Adrenal gland (tissue), 12 donors: ENCODE data around the gene BRF1. TPM values are rescaled to one million over a fixed set of nuclear protein-coding genes. Genes with fewer than 3 reads are reported as not detected.

ENCODE experiments used
- DNase-seq, 7 donors: peaks; one replicate each; pipeline ENCODE4 v3.0.0-alpha.2; 2019 to 2020
- H3K27ac ChIP-seq, 5 donors: fragments of 200-600 bp; sonication (generic) in 4 of 5; 1 replicate in 3 of 5; 2 replicates in 2 of 5; pipeline versions ENCODE4 v1.5.1 to v1.8.0; 2016 to 2020; ENCODE audit warnings: mild to moderate bottlenecking in 1 of 5
- H3K27me3 ChIP-seq: fragments of 200-600 bp; 2 replicates; pipeline ENCODE4 v1.8.0; 2021
- H3K36me3 ChIP-seq, 2 donors: fragments of 200-600 bp; replicated peaks in 1 of 2; 1 replicate in 1 of 2; 2 replicates in 1 of 2; pipeline versions ENCODE4 v1.5.1 to v1.8.0; 2018 to 2022
- H3K4me1 ChIP-seq, 2 donors: fragments of 200-600 bp; replicated peaks in 1 of 2; 1 replicate in 1 of 2; 2 replicates in 1 of 2; pipeline versions ENCODE4 v1.5.1 to v1.8.0; 2018 to 2021
- H3K4me3 ChIP-seq, 4 donors: fragments of 200-600 bp; sonication (generic) in 3 of 4; one replicate each; pipeline ENCODE4 v1.5.1; 2016 to 2018
- H3K9me3 ChIP-seq, 3 donors: fragments of 200-600 bp; sonication (generic) in 1 of 3; replicated peaks in 1 of 3; 1 replicate in 2 of 3; 2 replicates in 1 of 3; pipeline versions ENCODE4 v1.5.1 to v1.8.0; 2016 to 2021
- CTCF ChIP-seq, 6 experiments: fragments of 450-650 bp in 4 of 6; fragments of 200-600 bp in 2 of 6; sonication (generic) in 1 of 6; IDR thresholded peaks; 1 replicate in 5 of 6; 2 replicates in 1 of 6; pipeline versions ENCODE4 v1.5.1 to v1.8.0; 2016 to 2021; ENCODE audit warnings: antibody characterized with exemption in 6 of 6, mild to moderate bottlenecking in 2 of 6, moderate library complexity in 1 of 6
- POLR2A ChIP-seq, 2 donors: fragments of 450-650 bp; IDR thresholded peaks; one replicate each; pipeline ENCODE4 v1.6.1; 2017; ENCODE audit warnings: antibody characterized with exemption in 2 of 2, mild to moderate bottlenecking in 2 of 2, moderate library complexity in 1 of 2
- WGBS, 4 donors: extraction: QIAGEN DNeasy Blood & Tissue Kit in 2 of 4; methylation state at CpG; one replicate each; pipeline versions ENCODE4 v1.1.5 to v1.1.7; 2013 to 2017; 5-methylcytosine and 5-hydroxymethylcytosine counted together
- intact Hi-C, 2 donors: fragments of 100-400 bp; cut with DNase I; formaldehyde crosslinking; loops; one replicate each; pipeline versions ENCODE4 v1.14.1 to v1.15.0; 2022 to 2023
- polyA plus RNA-seq, 3 donors: library from polyadenylated mRNA; stranded (reverse); fragments of 200-250 nt in 2 of 3; fragments of 350-450 nt in 1 of 3; fragmentation: Illumina TruSeq in 1 of 3; extraction: RNeasy Lipid Tissue Mini Kit (QIAGEN cat#74804) in 1 of 3; gene quantifications; one replicate each; pipeline ENCODE4 v1.2.3, GENCODE V29; 2013 to 2014
- total RNA-seq, 9 donors: library from RNA; depleted of rRNA in 4 of 9; stranded (reverse); fragments of >200 nt in 4 of 9; fragments of 120-200 nt in 1 of 9; fragmentation: NEBNext Ultra II Directional in 1 of 9; extraction: Animal tissue kit (Norgen Biotek cat#: 25700) in 1 of 9; gene quantifications; one replicate each; pipeline versions ENCODE4 v1.1.0 to v1.2.4, GENCODE V29; 2013 to 2023
- donor health status: healthy with polysubstance abuse.
- donor health status: Bipolar disorder and iron deficiency.
- donor health status: DM: yes; HTN: yes; CAD: no.
- donor health status: DM: no; HTN: no; CAD: no.
- donor health status: DM: no; HTN: no; CAD: no.
- donor health status: DM: yes; HTN: yes; CAD: no.

BRF1 gene
- total and polyA plus RNA-seq, 12 donors: 14.0 to 96.9 (median 37.5) TPM

GRCh38 chr14:105333613-105334364 lies 33.0 kb upstream of the BRF1 start:
- no peaks in the 10 kb centered on the region for H3K27me3 ChIP-seq
- WGBS, 4 donors: 69 to 83% (median 74%) methylated on average over 6 to 18 of the region's 18 CpGs
- peaks cover 39 to 63% of the 10 kb centered on the region in 2 donors for H3K4me1 ChIP-seq
- no peaks in the 10 kb centered on the region for H3K9me3 ChIP-seq
- intact Hi-C loops: no loop called here
- no peak overlapping the region for H3K27ac ChIP-seq
- H3K36me3 ChIP-seq: no peaks in the 10 kb centered on the region
- H3K4me3 ChIP-seq: no peak overlapping the region
- no peak for TF ChIP-seq POLR2A (IDR thresholded peaks at IDR 0.05)
- no peak for TF ChIP-seq CTCF (IDR thresholded peaks at IDR 0.05)
- DNase-seq: no peak

GRCh38 chr14:105333020-105333490 lies 32.3 kb upstream of the BRF1 start:
- no peak for DNase-seq
- no peak overlapping the region for H3K27ac ChIP-seq
- H3K27me3 ChIP-seq: no peaks in the 10 kb centered on the region
- intact Hi-C loops: no loop called here
- WGBS, 4 donors: 86 to 90% (median 90%) methylated on average over 2 to 15 of the region's 15 CpGs
- no peaks in the 10 kb centered on the region for H3K9me3 ChIP-seq
- TF ChIP-seq POLR2A (IDR thresholded peaks at IDR 0.05): no peak
- TF ChIP-seq CTCF (IDR thresholded peaks at IDR 0.05): no peak
- no peak overlapping the region for H3K4me3 ChIP-seq
- peaks cover 40 to 63% of the 10 kb centered on the region in 2 donors for H3K4me1 ChIP-seq
- H3K36me3 ChIP-seq: no peaks in the 10 kb centered on the region

GRCh38 chr14:105332350-105332874 lies 31.6 kb upstream of the BRF1 start:
- H3K27me3 ChIP-seq: no peaks in the 10 kb centered on the region
- no peaks in the 10 kb centered on the region for H3K9me3 ChIP-seq
- TF ChIP-seq POLR2A (IDR thresholded peaks at IDR 0.05) (no peak), CTCF (IDR thresholded peaks at IDR 0.05) (no peak)
- WGBS, 4 donors: 81 to 91% (median 88%) methylated on average over 6 to 11 of the region's 11 CpGs
- no peak overlapping the region for H3K27ac ChIP-seq
- H3K4me1 ChIP-seq: peaks cover 34 to 56% of the 10 kb centered on the region in 2 donors
- no peak for DNase-seq
- H3K36me3 ChIP-seq: no peaks in the 10 kb centered on the region
- H3K4me3 ChIP-seq: no peak overlapping the region
- intact Hi-C loops: no loop called here

GRCh38 chr14:105331575-105332349 lies 31.0 kb upstream of the BRF1 start:
- Histone ChIP-seq H3K36me3 (no peaks in the 10 kb centered on the region), H3K27ac (peak overlapping the region in 1 of 5 donors; percentile 77), H3K4me3 (no peak overlapping the region), H3K4me1 (peaks cover 31 to 50% of the 10 kb centered on the region in 2 donors), H3K9me3 (no peaks in the 10 kb centered on the region), H3K27me3 (no peaks in the 10 kb centered on the region)
- TF ChIP-seq CTCF (IDR thresholded peaks at IDR 0.05) (no peak), POLR2A (IDR thresholded peaks at IDR 0.05) (no peak)
- no peak for DNase-seq
- WGBS, 4 donors: 82 to 89% (median 87%) methylated on average over 8 of the region's 8 CpGs
- intact Hi-C loops: no loop called here
